ENCODE results near the gene SYCE3.

Gene SYCE3

DNA sequence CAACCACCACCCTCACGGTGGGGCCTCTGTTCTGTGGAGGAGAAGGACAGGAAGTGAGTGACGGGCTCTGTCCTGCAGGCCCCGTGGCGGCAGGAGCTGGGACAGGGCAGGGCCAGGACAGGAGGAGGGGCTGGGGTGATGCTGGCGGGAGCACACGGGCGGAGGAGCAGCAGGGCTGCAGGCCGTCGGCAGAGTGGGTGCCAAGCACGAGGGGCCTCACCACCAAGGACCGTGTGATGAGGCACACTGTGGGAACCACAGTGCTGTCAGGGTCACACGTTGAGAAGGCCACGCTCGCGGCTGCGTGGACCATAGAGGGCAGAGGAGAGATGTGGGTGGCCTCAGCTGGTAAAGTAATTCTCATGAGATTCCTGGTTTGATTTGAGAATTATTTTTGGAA lies 45.8 kb downstream of the SYCE3 start:
- H3K36me3 Mint-ChIP-seq (ENCODE audit: low read depth) = peaks cover 27% of the 10 kb centered on the region
- H3K27ac Mint-ChIP-seq = no peak overlapping the region
- TF ChIP-seq, protein P1, sequence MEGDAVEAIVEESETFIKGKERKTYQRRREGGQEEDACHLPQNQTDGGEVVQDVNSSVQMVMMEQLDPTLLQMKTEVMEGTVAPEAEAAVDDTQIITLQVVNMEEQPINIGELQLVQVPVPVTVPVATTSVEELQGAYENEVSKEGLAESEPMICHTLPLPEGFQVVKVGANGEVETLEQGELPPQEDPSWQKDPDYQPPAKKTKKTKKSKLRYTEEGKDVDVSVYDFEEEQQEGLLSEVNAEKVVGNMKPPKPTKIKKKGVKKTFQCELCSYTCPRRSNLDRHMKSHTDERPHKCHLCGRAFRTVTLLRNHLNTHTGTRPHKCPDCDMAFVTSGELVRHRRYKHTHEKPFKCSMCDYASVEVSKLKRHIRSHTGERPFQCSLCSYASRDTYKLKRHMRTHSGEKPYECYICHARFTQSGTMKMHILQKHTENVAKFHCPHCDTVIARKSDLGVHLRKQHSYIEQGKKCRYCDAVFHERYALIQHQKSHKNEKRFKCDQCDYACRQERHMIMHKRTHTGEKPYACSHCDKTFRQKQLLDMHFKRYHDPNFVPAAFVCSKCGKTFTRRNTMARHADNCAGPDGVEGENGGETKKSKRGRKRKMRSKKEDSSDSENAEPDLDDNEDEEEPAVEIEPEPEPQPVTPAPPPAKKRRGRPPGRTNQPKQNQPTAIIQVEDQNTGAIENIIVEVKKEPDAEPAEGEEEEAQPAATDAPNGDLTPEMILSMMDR (IDR thresholded peaks at IDR 0.05; ENCODE audit: unreplicated experiment in 3 of 3) = no peak
- no peak overlapping the region for H3K4me3 Mint-ChIP-seq
- H3K27me3 Mint-ChIP-seq (ENCODE audit: low read depth) = no peaks in the 10 kb centered on the region
- H3K4me1 Mint-ChIP-seq = no peaks in the 10 kb centered on the region
- H3K9me3 Mint-ChIP-seq = no peaks in the 10 kb centered on the region

DNA sequence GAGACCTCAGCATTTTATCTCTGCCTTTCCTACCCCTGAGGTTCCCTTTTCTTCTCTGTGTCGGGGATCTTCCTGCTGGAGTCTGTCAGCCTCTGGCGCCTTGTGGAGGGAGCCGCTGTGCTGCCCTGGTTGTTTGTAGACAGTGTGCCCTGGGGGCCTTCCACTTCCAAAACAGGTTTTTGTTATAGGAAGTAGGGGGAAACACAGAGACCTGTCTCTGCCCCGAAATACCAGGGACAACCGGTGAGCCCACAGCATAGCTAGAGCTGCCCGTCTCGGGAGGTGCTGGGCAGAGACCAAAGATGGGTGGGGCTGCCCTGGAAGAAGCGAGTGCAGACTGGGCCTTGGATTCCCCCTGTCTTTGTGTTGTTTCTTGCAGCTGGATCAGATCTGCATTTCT lies 46.7 kb downstream of the SYCE3 start:
- H3K4me1 Mint-ChIP-seq = no peaks in the 10 kb centered on the region
- no peaks in the 10 kb centered on the region for H3K9me3 Mint-ChIP-seq
- peaks cover 26% of the 10 kb centered on the region for H3K36me3 Mint-ChIP-seq (ENCODE audit: low read depth)
- no peak overlapping the region for H3K27ac Mint-ChIP-seq
- H3K4me3 Mint-ChIP-seq = no peak overlapping the region
- TF ChIP-seq, protein P1 (IDR thresholded peaks at IDR 0.05; ENCODE audit: unreplicated experiment in 3 of 3) = no peak
- no peaks in the 10 kb centered on the region for H3K27me3 Mint-ChIP-seq (ENCODE audit: low read depth)

DNA sequence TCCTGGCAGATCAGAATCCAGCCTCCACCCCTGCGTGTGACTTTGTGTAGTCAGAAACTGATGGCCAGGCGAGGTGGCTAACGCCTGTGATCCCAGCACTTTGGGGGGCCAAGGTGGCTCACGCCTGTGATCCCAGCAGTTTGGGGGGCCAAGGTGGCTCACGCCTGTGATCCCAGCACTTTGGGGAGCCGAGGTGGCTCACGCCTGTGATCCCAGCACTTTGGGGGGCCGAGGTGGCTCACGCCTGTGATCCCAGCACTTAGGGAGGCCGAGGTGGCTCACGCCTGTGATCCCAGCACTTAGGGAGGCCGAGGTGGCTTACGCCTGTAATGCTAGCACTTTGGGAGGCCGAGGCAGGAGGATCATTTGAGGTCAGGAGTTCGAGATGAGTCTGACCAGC lies 49.5 kb downstream of the SYCE3 start:
- Mint-ChIP-seq H3K4me3 (no peak overlapping the region), H3K36me3 (ENCODE audit: low read depth) (peaks cover 17% of the 10 kb centered on the region), H3K9me3 (no peaks in the 10 kb centered on the region), H3K4me1 (peaks cover 12% of the 10 kb centered on the region), H3K27me3 (ENCODE audit: low read depth) (no peaks in the 10 kb centered on the region), H3K27ac (no peak overlapping the region)
- TF ChIP-seq, protein P1 (IDR thresholded peaks at IDR 0.05; ENCODE audit: unreplicated experiment in 3 of 3) = no peak

DNA sequence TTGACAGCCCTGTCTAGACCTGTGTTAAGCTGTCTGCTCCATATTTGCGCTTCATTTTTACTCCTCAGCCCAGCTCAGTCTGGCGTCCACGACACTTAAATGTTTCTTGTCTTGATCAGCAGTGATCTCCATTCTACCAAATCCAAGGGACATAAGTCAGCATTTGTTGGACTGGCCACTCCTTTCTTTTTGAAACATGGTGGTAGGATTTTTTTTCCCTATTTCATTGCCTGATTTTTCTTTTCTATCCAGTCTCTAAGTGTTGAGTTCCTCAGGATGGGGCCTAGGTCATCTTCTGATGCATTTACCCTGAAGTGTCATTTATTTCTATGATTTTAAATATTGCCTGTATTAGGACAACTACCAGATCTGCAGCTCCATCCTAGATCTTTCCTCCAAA lies 53.8 kb downstream of the SYCE3 start:
- TF ChIP-seq, protein P1 (IDR thresholded peaks at IDR 0.05; ENCODE audit: unreplicated experiment in 3 of 3) = no peak
- Mint-ChIP-seq H3K4me3 (peak overlapping the region; percentile 87 to 96 (median 95)), H3K36me3 (ENCODE audit: low read depth) (peaks cover 5% of the 10 kb centered on the region), H3K4me1 (peaks cover 12% of the 10 kb centered on the region), H3K9me3 (no peaks in the 10 kb centered on the region), H3K27me3 (ENCODE audit: low read depth) (no peaks in the 10 kb centered on the region), H3K27ac (peak overlapping the region; percentile 81 to 96 (median 91))

DNA sequence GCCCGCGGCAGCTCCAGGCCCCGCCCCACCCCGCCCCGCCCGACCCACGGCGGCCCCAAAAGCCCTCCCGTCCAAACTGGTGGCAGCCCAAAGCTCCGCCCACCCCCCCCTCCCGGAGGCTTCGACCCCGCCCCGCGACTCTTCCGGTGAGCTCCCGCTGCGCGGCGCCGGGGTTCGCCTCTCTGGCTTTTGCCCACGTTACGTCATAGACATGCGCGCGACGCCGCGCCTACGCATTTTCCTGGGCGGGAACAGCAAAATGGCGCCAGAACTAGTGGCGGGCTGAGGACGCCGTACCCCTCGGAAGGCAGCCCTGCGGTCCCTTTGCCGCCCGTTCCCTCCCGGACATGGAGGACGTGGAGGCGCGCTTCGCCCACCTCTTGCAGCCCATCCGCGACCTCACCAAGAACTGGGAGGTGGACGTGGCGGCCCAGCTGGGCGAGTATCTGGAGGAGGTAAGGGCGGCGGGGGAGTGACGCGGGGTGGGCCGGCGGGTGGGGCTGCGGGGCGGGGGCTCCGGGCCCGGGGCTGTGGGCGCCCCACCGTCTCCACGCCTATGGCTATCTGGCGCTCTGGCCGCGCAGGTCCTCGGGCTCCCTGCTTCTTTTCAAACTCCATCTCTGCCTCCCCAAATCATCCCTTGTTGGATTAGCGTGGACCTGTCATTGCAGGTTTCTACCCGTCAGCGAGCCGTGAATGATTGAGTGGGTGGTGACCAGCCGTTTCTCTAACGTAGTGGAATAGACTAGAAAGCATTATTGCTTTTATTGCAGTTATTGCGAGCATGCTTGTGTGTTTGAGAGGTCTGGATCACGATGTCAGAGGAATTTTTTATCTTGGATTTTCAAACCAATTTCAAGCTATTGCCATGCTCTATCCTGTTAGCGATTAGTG lies 54.5 kb downstream of the SYCE3 start, which contains the start of gene NCAPH2:
TSS of gene NCAPH2 (plus strand) at position 234 of the 894 bp plus-strand sequence. CDS start at position 348, 114 bp downstream.
- Mint-ChIP-seq H3K27ac (peak within 1 kb of the TSS; percentile 81 to 96 (median 91)), H3K4me1 (peaks cover 12% of the 10 kb centered on the region), H3K9me3 (no peaks in the 10 kb centered on the region), H3K36me3 (ENCODE audit: low read depth) (peaks cover 5% of the 10 kb centered on the region), H3K27me3 (ENCODE audit: low read depth) (no peaks in the 10 kb centered on the region), H3K4me3 (peak within 1 kb of the TSS; percentile 95 to 97 (median 96))
- TF ChIP-seq, protein P1 (IDR thresholded peaks at IDR 0.05; ENCODE audit: unreplicated experiment in 3 of 3) = no peak

Measured in nephron (organoid).